GM12878 (cell line): ENCODE measurements around the gene STAT4. TPM values are rescaled to one million over a fixed set of nuclear protein-coding genes. Genes with fewer than 3 reads are reported as not detected.

Experiments
- ATAC-seq: fragments of 200-7000 bp; cut with Tn5 transposase; 3 replicates; pipeline ENCODE4 v1.9.1; 2020; ENCODE audit warnings: mild to moderate bottlenecking, moderate library complexity
- BruUV-seq: library from RNA; stranded (reverse); fragments of 400-500 nt; replicated peaks from 2 replicates; lab custom pipeline; 2021; lab: Mats Ljungman, UMichigan
- CTCF ChIA-PET: fragments of 300-600 bp; sonication (Branson Sonifier 250); formaldehyde crosslinking; extraction: SDS; loops from one replicate; lab custom pipeline; 2021; ENCODE audit warnings: inconsistent platforms; lab: Yijun Ruan, JAX
- POLR2A ChIA-PET: fragments of 350-600 bp; formaldehyde crosslinking; extraction: SDS; loops from one replicate; lab custom pipeline; 2021; ENCODE audit warnings: inconsistent platforms; lab: Charles Lee
- RAD21 ChIA-PET: fragments of 300-600 bp; sonication (Branson Sonifier 250); formaldehyde crosslinking; loops from one replicate; lab custom pipeline; 2023; ENCODE audit warnings: antibody characterized with exemption; ENCODE audit not compliant: unreplicated experiment; lab: Charles Lee
- SMC1A ChIA-PET: fragments of 300-600 bp; sonication (Branson Sonifier 250); formaldehyde crosslinking; loops from one replicate; lab custom pipeline; 2023; ENCODE audit not compliant: unreplicated experiment, uncharacterized antibody; lab: Charles Lee
- DNase-seq: peaks from one replicate; pipeline ENCODE4 v3.0.0-alpha.2; 2011; ENCODE audit warnings: low read depth, low spot score
- FAIRE-seq: peaks from 3 replicates; lab custom pipeline; 2011; peaks lifted over from hg19 to GRCh38; lab: Jason Lieb, UNC
- H2AFZ ChIP-seq: 2 replicates; pipeline ENCODE4 v1.6.0; 2011; ENCODE audit warnings: low read depth, low read length, control low read depth; ENCODE audit not compliant: control insufficient read depth
- H3K27ac ChIP-seq: 2 replicates; pipeline ENCODE4 v1.5.1; 2011; ENCODE audit warnings: control low read depth; ENCODE audit not compliant: control insufficient read depth, insufficient read depth
- H3K27me3 ChIP-seq, 2 experiments: replicated peaks in 1 of 2; 2 replicates each; pipeline versions ENCODE4 v1.6.0 to v1.6.1; 2011; ENCODE audit warnings: low read length in 1 of 2; ENCODE audit not compliant: control insufficient read depth in 2 of 2, insufficient read depth in 2 of 2
- H3K36me3 ChIP-seq, 2 experiments: 2 replicates each; pipeline ENCODE4 v1.5.1; 2011; ENCODE audit warnings: low read length in 1 of 2; ENCODE audit not compliant: control insufficient read depth in 2 of 2, insufficient read depth in 2 of 2
- H3K4me1 ChIP-seq: 2 replicates; pipeline ENCODE4 v1.6.1; 2011; ENCODE audit warnings: mild to moderate bottlenecking, low read length, moderate library complexity, mixed read lengths; ENCODE audit not compliant: control insufficient read depth, insufficient read depth
- H3K4me2 ChIP-seq: 2 replicates; pipeline ENCODE4 v1.6.0; 2011; ENCODE audit warnings: control low read depth; ENCODE audit not compliant: control insufficient read depth, insufficient read depth
- H3K4me3 ChIP-seq: fragments of 200-600 bp; sonication (generic); 2 replicates; pipeline ENCODE4 v1.5.1; 2016
- H3K79me2 ChIP-seq: 2 replicates; pipeline ENCODE4 v1.6.0; 2011; ENCODE audit warnings: low read length; ENCODE audit not compliant: control insufficient read depth, insufficient read depth
- H3K9ac ChIP-seq: 2 replicates; pipeline ENCODE4 v1.8.0; 2011; ENCODE audit warnings: low read length, control low read depth, mixed read lengths; ENCODE audit not compliant: control insufficient read depth, insufficient read depth
- H3K9me3 ChIP-seq: replicated peaks from 3 replicates; pipeline ENCODE4 v1.5.1; 2011; ENCODE audit warnings: mild to moderate bottlenecking, low read length; ENCODE audit not compliant: control insufficient read depth, insufficient read depth
- H4K20me1 ChIP-seq: 2 replicates; pipeline ENCODE4 v1.6.0; 2011; ENCODE audit not compliant: control insufficient read depth, insufficient read depth
- BCL3 ChIP-seq: IDR thresholded peaks from 2 replicates; pipeline ENCODE4 v1.6.1; 2011; ENCODE audit warnings: borderline replicate concordance, low read depth, mild to moderate bottlenecking, moderate library complexity, low read length; ENCODE audit not compliant: insufficient read depth, poor library complexity, severe bottlenecking
- CREB1 ChIP-seq: IDR thresholded peaks from 2 replicates; pipeline ENCODE4 v1.6.1; 2012; ENCODE audit warnings: low read depth, mild to moderate bottlenecking, inconsistent platforms
- DPF2 ChIP-seq: fragments of 450-650 bp; IDR thresholded peaks from 2 replicates; pipeline ENCODE4 v1.6.1; 2017; ENCODE audit warnings: mild to moderate bottlenecking
- FOXK2 ChIP-seq: fragments of 450-650 bp; IDR thresholded peaks from 2 replicates; pipeline ENCODE4 v1.6.1; 2017; ENCODE audit warnings: mild to moderate bottlenecking, moderate library complexity
- IKZF1 ChIP-seq: fragments of 450-650 bp; conservative IDR thresholded peaks from 2 replicates; pipeline ENCODE4 v1.6.1; 2017; ENCODE audit warnings: antibody characterized with exemption, mild to moderate bottlenecking
- JUND ChIP-seq: IDR thresholded peaks from 2 replicates; pipeline ENCODE4 v1.6.1; 2012; ENCODE audit warnings: low read depth, mild to moderate bottlenecking, low read length, improper control_type of control experiment, moderate library complexity
- MTA3 ChIP-seq: IDR thresholded peaks from 2 replicates; pipeline ENCODE4 v1.6.1; 2012; ENCODE audit warnings: low read length, inconsistent platforms, borderline replicate concordance
- PAX5 ChIP-seq: IDR thresholded peaks from 2 replicates; pipeline ENCODE4 v1.6.1; 2011; ENCODE audit warnings: low read depth, low read length, borderline replicate concordance
- PKNOX1 ChIP-seq: fragments of 450-650 bp; IDR thresholded peaks from 2 replicates; pipeline ENCODE4 v1.6.1; 2016; ENCODE audit warnings: mild to moderate bottlenecking
- SMAD5 ChIP-seq: IDR thresholded peaks from 2 replicates; pipeline ENCODE4 v1.6.1; 2016; ENCODE audit warnings: antibody characterized with exemption, low read depth
- SRF ChIP-seq, 2 experiments: IDR thresholded peaks; 2 replicates each; pipeline ENCODE4 v1.6.1; 2011; ENCODE audit warnings: low read depth in 2 of 2, low read length in 2 of 2, mild to moderate bottlenecking in 1 of 2, moderate library complexity in 1 of 2
- ZBTB33 ChIP-seq: fragments of 450-650 bp; IDR thresholded peaks from 2 replicates; pipeline ENCODE4 v1.6.1; 2017; ENCODE audit warnings: mild to moderate bottlenecking
- ZNF384 ChIP-seq: IDR thresholded peaks from 2 replicates; pipeline ENCODE4 v1.6.1; 2012; ENCODE audit warnings: low read depth, mild to moderate bottlenecking, low read length, improper control_type of control experiment, borderline replicate concordance
- ZNF592 ChIP-seq: fragments of 450-650 bp; IDR thresholded peaks from 2 replicates; pipeline ENCODE4 v1.6.1; 2017; ENCODE audit warnings: mild to moderate bottlenecking, moderate library complexity
- WGBS: methylation state at CpG from one replicate; pipeline ENCODE4 v1.1.6; 2016; ENCODE audit warnings: low lambda C conversion rate; ENCODE audit not compliant: insufficient replicate concordance, insufficient coverage; ENCODE audit errors: missing lambda C conversion rate; 5-methylcytosine and 5-hydroxymethylcytosine counted together
- in situ Hi-C: fragments of 300-500 bp; cut with MboI; formaldehyde crosslinking; loops from 9 replicates; pipeline ENCODE4 v1.14.3; 2018; ENCODE audit warnings: mixed read lengths
- intact Hi-C: fragments of 100-400 bp; cut with micrococcal nuclease; formaldehyde crosslinking; loops from one replicate; pipeline ENCODE4 v1.14.2; 2022; ENCODE audit not compliant: unreplicated experiment
- polyA plus RNA-seq, 11 experiments: library from polyadenylated mRNA; depleted of rRNA in 4 of 11; unstranded in 6 of 11; stranded (reverse) in 5 of 11; fragments of >200 nt; fragmentation: Nextera tagmentation in 4 of 11; fragmentation: Illumina TruSeq in 1 of 11; extraction: Ambion mirVana in 4 of 11; extraction: Trizol in 1 of 11; gene quantifications; 1 replicate in 1 of 11; 2 replicates in 10 of 11; pipeline versions ENCODE4 v1.2.1 to v1.2.3, GENCODE V29; 2011 to 2016; ENCODE audit warnings: inconsistent platforms in 2 of 11, missing spikeins in 2 of 11, low read depth in 1 of 11
- total RNA-seq, 4 experiments: library from RNA; depleted of rRNA in 3 of 4; stranded (reverse); fragments of >200 nt in 3 of 4; fragmentation: Illumina TruSeq in 1 of 4; extraction: Trizol in 1 of 4; gene quantifications; 2 replicates each; pipeline versions ENCODE4 v1.2.1 to v1.2.3, GENCODE V29; 2013 to 2021

The STAT4 gene
- total and polyA plus RNA-seq, 10 of the 15 experiments (the other 5 are each of a cell fraction or from before 2014, with no cell fraction given), result 3.1 to 9.3 (median 7.1) TPM

GRCh38 chr2:191066919-191067233, 83.9 kb downstream of the STAT4 start:
- DNase-seq (no peak), ATAC-seq (no peak), FAIRE-seq (no peak)
- Histone ChIP-seq H2AFZ (no peak overlapping the region), H3K36me3 (no peaks in the 10 kb centered on the region), H3K4me2 (no peak overlapping the region), H3K4me1 (no peaks in the 10 kb centered on the region), H4K20me1 (no peaks in the 10 kb centered on the region), H3K4me3 (no peak overlapping the region), H3K9me3 (no peaks in the 10 kb centered on the region), H3K27ac (no peak overlapping the region), H3K79me2 (no peaks in the 10 kb centered on the region), H3K9ac (no peak overlapping the region), H3K27me3 (peaks cover 0 to 3% of the 10 kb centered on the region in 2 experiments; a peak in 1 of 4 replicates)
- in situ Hi-C loops, result no loop called here
- intact Hi-C loops, result no loop called here
- 100% methylated on average over 3 of the region's 3 CpGs for WGBS
- SMC1A ChIA-PET, result interaction anchor here (6.6 kb wide), 1 partner anchor 14 kb away, joined by 38 read pairs; no protein-coding TSS in a partner anchor
- RAD21 ChIA-PET, result no interaction called here
- BruUV-seq, result no TSS peak
- POLR2A ChIA-PET, result no interaction called here
- TF ChIP-seq IKZF1 (no peak), FOXK2 (no peak), SMAD5 (no peak), PKNOX1 (no peak), ZNF384 (no peak), JUND (no peak), CREB1 (no peak), ZNF592 (no peak), PAX5 (no peak), BCL3 (no peak), ZBTB33 (no peak), MTA3 (no peak), SRF (IDR thresholded peaks at IDR 0.05; ENCODE audit: low read depth in 2 of 2, low read length in 2 of 2) (no peak), DPF2 (no peak)
- CTCF ChIA-PET, result interaction anchor here (1.6 kb wide), 1 partner anchor 89 kb away, joined by 5 read pairs; no protein-coding TSS in a partner anchor
